SU-DHL-6 (cell line): ENCODE measurements around the gene DAAM1.

ENCODE experiments used
- H2AFZ ChIP-seq: fragments of 200-600 bp; sonication (generic); 2 replicates; pipeline ENCODE4 v1.6.1; 2014; ENCODE audit warnings: low read depth, mild to moderate bottlenecking, moderate library complexity, mixed read lengths, antibody characterized with exemption, low read length; ENCODE audit not compliant: severe bottlenecking
- H3F3A ChIP-seq: fragments of 200-600 bp; shearing (Covaris generic); 2 replicates; pipeline ENCODE4 v1.6.0; 2016; ENCODE audit warnings: antibody characterized with exemption, mild to moderate bottlenecking; ENCODE audit not compliant: insufficient read depth
- H3K27ac ChIP-seq: fragments of 200-600 bp; sonication (generic); 2 replicates; pipeline ENCODE4 v1.5.1; 2016; ENCODE audit warnings: low read depth, mild to moderate bottlenecking, low read length, moderate library complexity, mixed read lengths
- H3K27me3 ChIP-seq: fragments of 200-600 bp; sonication (generic), shearing (Covaris generic); 2 replicates; pipeline ENCODE4 v1.6.0; 2014; ENCODE audit warnings: mild to moderate bottlenecking, low read length
- H3K36me3 ChIP-seq: fragments of 200-600 bp; sonication (generic); 2 replicates; pipeline ENCODE4 v1.6.1; 2014; ENCODE audit warnings: mild to moderate bottlenecking, low read length, mixed read lengths
- H3K4me2 ChIP-seq: fragments of 300-600, 200-600 bp; shearing (Covaris generic), sonication (generic); 2 replicates; pipeline ENCODE4 v1.6.0; 2014; ENCODE audit warnings: low read length, low read depth, mild to moderate bottlenecking; ENCODE audit not compliant: poor library complexity, severe bottlenecking
- H3K4me3 ChIP-seq: fragments of 200-600 bp; sonication (generic); 2 replicates; pipeline ENCODE4 v1.5.1; 2014; ENCODE audit warnings: antibody characterized with exemption, low read length, mild to moderate bottlenecking, mixed read lengths; ENCODE audit not compliant: insufficient read depth, poor library complexity, severe bottlenecking
- H3K79me2 ChIP-seq: fragments of 200-600 bp; sonication (generic); 2 replicates; pipeline ENCODE4 v1.6.1; 2014; ENCODE audit warnings: mild to moderate bottlenecking, low read length, moderate library complexity; ENCODE audit not compliant: insufficient read depth
- H3K9ac ChIP-seq: fragments of 200-600 bp; sonication (generic); 2 replicates; pipeline ENCODE4 v1.7.0; 2014; ENCODE audit warnings: mild to moderate bottlenecking, low read length
- H3K9me2 ChIP-seq: fragments of 200-600 bp; sonication (generic); replicated peaks from 2 replicates; pipeline ENCODE4 v1.6.1; 2014; ENCODE audit warnings: low read length; ENCODE audit not compliant: insufficient read depth
- H3K9me3 ChIP-seq: fragments of 200-600 bp; sonication (generic); 2 replicates; pipeline ENCODE4 v1.6.1; 2014; ENCODE audit warnings: low read length, mixed read lengths; ENCODE audit not compliant: insufficient read depth
- H4K20me1 ChIP-seq: fragments of 200-600 bp; sonication (generic); 2 replicates; pipeline ENCODE4 v1.6.1; 2014; ENCODE audit warnings: low read depth, mild to moderate bottlenecking, antibody characterized with exemption, low read length, moderate library complexity, mixed read lengths
- EZH2phosphoT487 ChIP-seq: fragments of 200-600 bp; sonication (generic), shearing (Covaris generic); conservative IDR thresholded peaks from 2 replicates; pipeline ENCODE4 v1.6.1; 2018; ENCODE audit warnings: mild to moderate bottlenecking, antibody characterized with exemption, low read length, moderate library complexity, mixed read lengths
- TF ChIP-seq, protein P1 (sequence below): fragments of 200-600 bp; sonication (generic); IDR thresholded peaks from one replicate; pipeline ENCODE4 v1.5.1; 2017; ENCODE audit warnings: antibody characterized with exemption, mild to moderate bottlenecking, low read length, moderate library complexity; ENCODE audit not compliant: insufficient read depth, poor library complexity, severe bottlenecking

The DAAM1 gene

DNA sequence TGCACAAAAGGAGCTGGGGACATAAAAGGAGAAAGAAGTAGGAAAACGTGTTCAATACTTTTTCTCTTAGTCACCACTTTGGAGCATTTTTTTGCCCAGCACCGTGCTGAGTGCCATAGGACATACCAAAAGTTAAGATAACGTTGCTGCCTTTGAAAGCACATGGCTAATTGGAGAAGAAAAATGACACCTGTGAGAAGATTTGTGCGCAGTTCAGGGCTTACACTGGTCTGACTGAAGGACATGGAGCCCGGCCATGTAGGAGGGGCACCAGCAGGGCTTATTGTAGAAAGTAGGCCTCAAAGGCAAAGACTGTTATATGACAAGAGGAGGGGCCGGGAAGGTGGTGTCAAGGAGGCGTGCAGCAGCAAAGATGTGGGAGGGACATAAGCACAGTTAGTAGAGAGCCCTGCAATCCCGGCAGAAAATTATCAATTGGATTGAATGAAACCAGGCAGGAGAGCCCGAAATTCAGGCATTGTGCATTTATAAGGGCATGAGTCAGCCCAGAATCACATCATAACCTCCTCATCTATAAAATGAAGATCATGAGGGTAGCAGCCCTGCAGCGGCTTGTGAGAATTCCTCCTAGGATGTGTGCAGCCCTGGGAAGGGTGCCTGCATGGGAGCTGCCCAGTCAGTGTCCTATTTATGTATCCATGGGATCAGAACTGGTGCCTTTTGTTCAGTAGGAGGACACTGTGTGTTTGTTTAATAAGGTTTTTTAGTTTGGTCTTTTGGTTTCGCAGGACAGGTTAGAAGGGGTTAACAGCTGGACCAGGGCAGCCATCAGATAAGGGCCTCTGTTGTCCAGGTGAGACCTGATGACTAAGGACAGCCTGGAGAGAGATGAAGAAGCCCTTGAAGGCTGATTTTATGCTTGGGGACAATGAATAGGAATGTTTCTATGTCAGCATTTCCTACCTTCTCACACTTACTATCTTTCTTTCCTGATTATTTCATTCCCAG is 154.3 kb downstream of the DAAM1 start:
- no peak overlapping the region for H3K27ac ChIP-seq
- H3K27me3 ChIP-seq = no peaks in the 10 kb centered on the region
- no peaks in the 10 kb centered on the region for H4K20me1 ChIP-seq
- peaks cover 20% of the 10 kb centered on the region; the same call in 1 of the 2 replicates for H3K36me3 ChIP-seq
- H3K4me3 ChIP-seq = no peak overlapping the region
- H3K9me2 ChIP-seq = no peaks in the 10 kb centered on the region
- H2AFZ ChIP-seq = no peak overlapping the region
- no peak overlapping the region for H3K9ac ChIP-seq
- H3K9me3 ChIP-seq = no peaks in the 10 kb centered on the region
- no peaks in the 10 kb centered on the region for H3F3A ChIP-seq
- H3K4me2 ChIP-seq = no peak overlapping the region
- H3K79me2 ChIP-seq = no peaks in the 10 kb centered on the region
- TF ChIP-seq, protein P1, sequence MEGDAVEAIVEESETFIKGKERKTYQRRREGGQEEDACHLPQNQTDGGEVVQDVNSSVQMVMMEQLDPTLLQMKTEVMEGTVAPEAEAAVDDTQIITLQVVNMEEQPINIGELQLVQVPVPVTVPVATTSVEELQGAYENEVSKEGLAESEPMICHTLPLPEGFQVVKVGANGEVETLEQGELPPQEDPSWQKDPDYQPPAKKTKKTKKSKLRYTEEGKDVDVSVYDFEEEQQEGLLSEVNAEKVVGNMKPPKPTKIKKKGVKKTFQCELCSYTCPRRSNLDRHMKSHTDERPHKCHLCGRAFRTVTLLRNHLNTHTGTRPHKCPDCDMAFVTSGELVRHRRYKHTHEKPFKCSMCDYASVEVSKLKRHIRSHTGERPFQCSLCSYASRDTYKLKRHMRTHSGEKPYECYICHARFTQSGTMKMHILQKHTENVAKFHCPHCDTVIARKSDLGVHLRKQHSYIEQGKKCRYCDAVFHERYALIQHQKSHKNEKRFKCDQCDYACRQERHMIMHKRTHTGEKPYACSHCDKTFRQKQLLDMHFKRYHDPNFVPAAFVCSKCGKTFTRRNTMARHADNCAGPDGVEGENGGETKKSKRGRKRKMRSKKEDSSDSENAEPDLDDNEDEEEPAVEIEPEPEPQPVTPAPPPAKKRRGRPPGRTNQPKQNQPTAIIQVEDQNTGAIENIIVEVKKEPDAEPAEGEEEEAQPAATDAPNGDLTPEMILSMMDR = no peak
- no peak for TF ChIP-seq EZH2phosphoT487

DNA sequence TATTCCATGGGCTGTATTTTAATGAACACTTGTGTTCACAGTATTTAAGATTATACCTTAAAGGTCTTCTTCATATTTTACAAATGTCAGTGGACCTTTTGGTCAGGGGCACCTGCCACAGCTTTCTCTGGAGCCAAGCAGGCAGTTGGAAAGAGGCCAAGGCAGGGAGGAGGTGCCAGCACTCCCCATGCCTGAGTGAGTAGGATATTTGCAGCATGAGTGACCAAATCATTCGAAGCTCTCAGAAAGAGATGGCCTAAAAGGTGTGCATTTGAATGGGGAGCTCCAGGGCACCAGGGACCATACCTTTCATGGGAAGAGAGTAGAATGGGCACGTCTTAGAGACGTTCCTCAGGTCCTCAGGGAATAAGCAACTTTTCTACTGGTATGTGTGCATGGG is 155.1 kb downstream of the DAAM1 start:
- Histone ChIP-seq H3K79me2 (no peaks in the 10 kb centered on the region), H3K27me3 (no peaks in the 10 kb centered on the region), H3K9me2 (no peaks in the 10 kb centered on the region), H3K27ac (no peak overlapping the region), H3K36me3 (peaks cover 20% of the 10 kb centered on the region; the same call in 1 of the 2 replicates), H3K4me2 (no peak overlapping the region), H3F3A (no peaks in the 10 kb centered on the region), H2AFZ (no peak overlapping the region), H3K4me3 (no peak overlapping the region), H3K9me3 (no peaks in the 10 kb centered on the region), H4K20me1 (no peaks in the 10 kb centered on the region), H3K9ac (no peak overlapping the region)
- TF ChIP-seq, protein P1 = no peak
- no peak for TF ChIP-seq EZH2phosphoT487

DNA sequence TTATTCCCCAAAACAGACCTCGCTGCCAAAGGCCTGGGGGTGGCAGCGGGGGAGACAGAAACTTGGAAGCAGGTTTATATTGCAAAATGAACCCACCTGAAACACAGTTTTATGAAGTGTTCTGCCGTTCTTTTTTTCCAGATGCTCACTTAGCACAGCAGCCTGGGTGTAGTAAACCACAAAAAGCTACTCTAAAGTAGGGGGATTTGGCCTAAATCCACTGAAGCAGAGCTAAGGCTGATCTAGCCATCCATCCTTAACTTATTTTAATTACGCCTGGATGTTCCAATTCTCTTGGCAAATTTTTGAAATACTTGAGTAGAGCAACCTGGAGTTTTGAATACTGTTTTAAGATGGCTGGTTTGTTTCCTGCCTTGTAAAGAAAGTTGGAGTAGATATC is 155.5 kb downstream of the DAAM1 start:
- H3K79me2 ChIP-seq = no peaks in the 10 kb centered on the region
- H3K4me2 ChIP-seq = no peak overlapping the region
- no peaks in the 10 kb centered on the region for H3F3A ChIP-seq
- no peak overlapping the region for H3K9ac ChIP-seq
- H2AFZ ChIP-seq = no peak overlapping the region
- no peak for TF ChIP-seq EZH2phosphoT487
- TF ChIP-seq, protein P1 = no peak
- peaks cover 20% of the 10 kb centered on the region; the same call in 1 of the 2 replicates for H3K36me3 ChIP-seq
- H3K9me2 ChIP-seq = no peaks in the 10 kb centered on the region
- no peaks in the 10 kb centered on the region for H4K20me1 ChIP-seq
- no peak overlapping the region for H3K27ac ChIP-seq
- no peaks in the 10 kb centered on the region for H3K9me3 ChIP-seq
- H3K4me3 ChIP-seq = no peak overlapping the region
- H3K27me3 ChIP-seq = no peaks in the 10 kb centered on the region
